Measurements from ENCODE around the gene INPP5E.

INPP5E gene

DNA sequence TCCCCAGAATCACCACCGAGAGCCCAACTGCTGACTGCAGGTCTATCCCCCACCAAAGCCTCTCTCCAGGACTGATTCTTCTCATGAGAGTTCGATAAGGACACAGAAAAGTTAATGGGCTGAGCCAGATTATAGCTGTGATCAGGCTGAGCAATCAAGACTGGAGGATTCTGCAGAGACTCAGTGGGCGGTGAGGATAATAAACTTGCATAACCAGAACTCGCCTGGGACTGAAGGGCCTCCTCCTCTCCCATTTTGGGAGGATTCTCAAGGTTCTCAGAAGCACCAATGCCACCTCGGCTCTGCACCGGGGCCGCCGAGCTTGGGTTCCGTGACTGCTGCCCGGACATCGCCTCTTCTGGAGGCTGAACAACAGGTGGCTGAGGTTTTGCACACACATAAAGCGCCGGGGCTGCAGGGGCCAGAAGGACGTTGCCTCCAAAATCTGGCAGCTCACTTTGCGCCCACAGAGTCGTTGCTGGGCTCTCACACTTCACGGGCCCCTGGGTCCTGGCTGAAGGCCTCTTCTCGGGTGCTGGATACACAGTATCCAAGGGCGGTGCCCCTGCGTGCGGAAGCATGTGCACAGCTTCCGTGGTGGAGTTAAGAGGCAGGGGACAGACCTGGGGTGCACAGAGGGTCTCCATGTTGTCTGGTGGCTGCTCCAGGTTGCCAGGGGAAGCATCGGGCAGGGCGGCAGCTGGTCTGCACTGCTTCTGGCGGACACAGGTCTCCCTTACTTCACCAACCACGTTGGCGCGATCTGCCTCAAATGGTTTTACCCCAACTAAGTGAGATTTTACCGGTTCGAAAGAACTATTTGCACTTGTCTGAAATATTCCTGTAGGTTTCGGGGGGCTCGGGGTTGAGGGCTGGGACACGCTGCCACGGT, 35.6 kb upstream of the INPP5E start:
- Histone ChIP-seq H3K4me3 (ENCODE audit: low read depth in 1 of 2, low read length in 1 of 2) (no peak overlapping the region), H3K27me3 (no peaks in the 10 kb centered on the region), H3K9me3 (no peaks in the 10 kb centered on the region), H3K36me3 (peaks cover 86% of the 10 kb centered on the region), H3K27ac (no peak overlapping the region), H3K4me1 (ENCODE audit: control insufficient read depth in 1 of 2, insufficient read depth in 1 of 2, low read depth in 1 of 2, low read length in 1 of 2) (no peaks in the 10 kb centered on the region)
- TF ChIP-seq, protein P1, sequence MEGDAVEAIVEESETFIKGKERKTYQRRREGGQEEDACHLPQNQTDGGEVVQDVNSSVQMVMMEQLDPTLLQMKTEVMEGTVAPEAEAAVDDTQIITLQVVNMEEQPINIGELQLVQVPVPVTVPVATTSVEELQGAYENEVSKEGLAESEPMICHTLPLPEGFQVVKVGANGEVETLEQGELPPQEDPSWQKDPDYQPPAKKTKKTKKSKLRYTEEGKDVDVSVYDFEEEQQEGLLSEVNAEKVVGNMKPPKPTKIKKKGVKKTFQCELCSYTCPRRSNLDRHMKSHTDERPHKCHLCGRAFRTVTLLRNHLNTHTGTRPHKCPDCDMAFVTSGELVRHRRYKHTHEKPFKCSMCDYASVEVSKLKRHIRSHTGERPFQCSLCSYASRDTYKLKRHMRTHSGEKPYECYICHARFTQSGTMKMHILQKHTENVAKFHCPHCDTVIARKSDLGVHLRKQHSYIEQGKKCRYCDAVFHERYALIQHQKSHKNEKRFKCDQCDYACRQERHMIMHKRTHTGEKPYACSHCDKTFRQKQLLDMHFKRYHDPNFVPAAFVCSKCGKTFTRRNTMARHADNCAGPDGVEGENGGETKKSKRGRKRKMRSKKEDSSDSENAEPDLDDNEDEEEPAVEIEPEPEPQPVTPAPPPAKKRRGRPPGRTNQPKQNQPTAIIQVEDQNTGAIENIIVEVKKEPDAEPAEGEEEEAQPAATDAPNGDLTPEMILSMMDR (IDR thresholded peaks at IDR 0.05): no peak

DNA sequence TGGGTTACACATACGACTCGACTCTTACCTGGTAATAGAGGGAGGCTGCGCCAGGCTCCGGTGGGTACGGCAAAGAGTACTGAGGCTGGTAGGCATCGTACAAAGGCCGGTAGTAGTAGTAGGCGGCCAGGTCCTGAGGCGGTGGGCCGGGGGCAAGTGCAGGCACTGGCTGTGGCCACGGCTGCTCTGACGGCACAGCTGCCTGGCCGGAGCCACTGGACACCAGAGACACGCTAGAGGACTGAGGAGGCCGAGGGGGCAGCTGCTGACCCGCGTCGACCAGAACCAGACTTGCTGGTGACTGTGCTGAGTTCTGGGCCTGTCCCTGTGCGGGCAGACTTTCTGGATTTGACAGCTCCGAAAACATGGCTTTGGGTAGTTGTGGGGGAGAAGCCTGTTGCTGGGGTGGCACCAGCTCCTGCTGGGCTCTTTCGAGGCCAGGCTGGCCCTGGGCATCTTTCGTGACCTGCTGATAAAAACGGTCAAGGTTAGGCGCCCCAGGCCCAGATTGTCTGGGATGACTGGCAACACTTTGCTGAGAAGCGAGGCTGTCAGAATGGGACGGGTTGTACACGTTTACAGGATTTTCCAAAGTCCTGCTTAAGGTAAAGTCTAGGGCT, 34.5 kb upstream of the INPP5E start:
- Histone ChIP-seq H3K27ac (no peak overlapping the region), H3K27me3 (no peaks in the 10 kb centered on the region), H3K4me3 (ENCODE audit: low read depth in 1 of 2, low read length in 1 of 2) (no peak overlapping the region), H3K9me3 (no peaks in the 10 kb centered on the region), H3K36me3 (peaks cover 97% of the 10 kb centered on the region), H3K4me1 (ENCODE audit: control insufficient read depth in 1 of 2, insufficient read depth in 1 of 2, low read depth in 1 of 2, low read length in 1 of 2) (no peaks in the 10 kb centered on the region)
- TF ChIP-seq, protein P1 (IDR thresholded peaks at IDR 0.05): no peak

DNA sequence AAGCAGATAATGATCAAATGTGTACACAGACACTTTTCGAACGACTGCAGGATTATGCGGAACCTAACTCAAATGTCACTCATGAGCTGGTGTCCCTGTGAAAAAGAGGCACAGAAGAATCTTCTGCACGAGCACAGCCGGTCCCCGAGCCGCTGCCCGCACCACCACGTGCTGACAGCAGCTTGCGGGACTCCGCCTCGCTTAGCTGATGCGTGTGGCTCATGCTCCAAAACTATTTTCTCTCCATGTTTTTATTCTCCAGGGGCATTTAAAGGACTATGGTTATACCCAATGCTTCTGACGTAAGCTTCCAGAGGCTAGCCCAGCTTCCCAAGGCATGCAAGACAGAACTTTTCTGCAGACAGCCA, 33.7 kb upstream of the INPP5E start:
- no peak overlapping the region for H3K27ac ChIP-seq
- H3K9me3 ChIP-seq: no peaks in the 10 kb centered on the region
- no peak overlapping the region for H3K4me3 ChIP-seq (ENCODE audit: low read depth in 1 of 2, low read length in 1 of 2)
- TF ChIP-seq, protein P1 (IDR thresholded peaks at IDR 0.05): no peak
- no peaks in the 10 kb centered on the region for H3K27me3 ChIP-seq
- peaks cover 98% of the 10 kb centered on the region for H3K36me3 ChIP-seq
- no peaks in the 10 kb centered on the region for H3K4me1 ChIP-seq (ENCODE audit: control insufficient read depth in 1 of 2, insufficient read depth in 1 of 2, low read depth in 1 of 2, low read length in 1 of 2)

DNA sequence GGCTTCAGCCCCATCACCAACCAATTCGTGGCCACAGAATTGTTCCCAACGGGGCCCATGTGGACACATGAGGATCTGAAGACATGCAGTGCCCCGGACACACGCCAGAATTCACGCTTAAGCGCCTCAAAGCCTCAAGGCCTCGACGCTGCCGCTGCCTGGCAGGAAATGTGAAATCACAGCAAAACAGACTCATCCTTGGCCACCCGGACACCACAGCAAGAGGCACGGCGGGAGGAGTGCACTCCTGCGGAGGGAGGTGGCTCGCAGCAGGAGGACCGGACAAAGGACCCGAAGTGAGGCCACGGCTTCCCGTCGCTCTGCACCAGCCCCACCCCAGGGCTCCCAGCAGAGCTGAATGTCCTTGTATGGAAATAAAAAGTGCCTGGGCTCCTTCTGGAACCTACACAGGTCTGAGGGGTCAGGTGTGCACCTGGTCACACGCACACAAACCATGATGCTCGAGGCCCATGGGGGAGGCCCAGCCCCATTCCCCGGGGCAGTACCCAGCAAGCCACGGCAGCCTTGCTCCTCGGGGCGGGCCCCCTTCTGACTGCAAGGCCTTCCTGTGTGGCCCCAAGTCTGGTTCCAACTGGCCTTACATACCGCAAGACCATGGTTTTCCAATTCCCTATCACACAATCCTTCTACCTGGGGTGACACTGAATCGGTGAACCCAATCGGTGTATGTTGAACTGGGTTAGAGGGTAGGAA, 33.2 kb upstream of the INPP5E start:
- H3K36me3 ChIP-seq: peaks cover 100% of the 10 kb centered on the region
- H3K27ac ChIP-seq: no peak overlapping the region
- no peak overlapping the region for H3K4me3 ChIP-seq (ENCODE audit: low read depth in 1 of 2, low read length in 1 of 2)
- no peaks in the 10 kb centered on the region for H3K27me3 ChIP-seq
- H3K9me3 ChIP-seq: no peaks in the 10 kb centered on the region
- no peaks in the 10 kb centered on the region for H3K4me1 ChIP-seq (ENCODE audit: control insufficient read depth in 1 of 2, insufficient read depth in 1 of 2, low read depth in 1 of 2, low read length in 1 of 2)
- TF ChIP-seq, protein P1 (IDR thresholded peaks at IDR 0.05): no peak

GRCh38 chr9:136471802-136472487, 32.3 kb upstream of the INPP5E start:
- no peak overlapping the region for H3K27ac ChIP-seq
- no peaks in the 10 kb centered on the region for H3K4me1 ChIP-seq (ENCODE audit: control insufficient read depth in 1 of 2, insufficient read depth in 1 of 2, low read depth in 1 of 2, low read length in 1 of 2)
- no peak overlapping the region for H3K4me3 ChIP-seq (ENCODE audit: low read depth in 1 of 2, low read length in 1 of 2)
- no peaks in the 10 kb centered on the region for H3K27me3 ChIP-seq
- H3K9me3 ChIP-seq: no peaks in the 10 kb centered on the region
- H3K36me3 ChIP-seq: peaks cover 100% of the 10 kb centered on the region
- TF ChIP-seq, protein P1 (IDR thresholded peaks at IDR 0.05): no peak
